Measurements from ENCODE around the gene SPSB4.

The SPSB4 gene

GRCh38 chr3:141181196-141181595, 130.0 kb downstream of the SPSB4 start:
- Histone ChIP-seq H3K4me3 (no peak overlapping the region), H3K27ac (no peak overlapping the region)

- H3K27ac ChIP-seq, result no peak overlapping the region
- H3K4me3 ChIP-seq, result no peak overlapping the region
Observed at GRCh38 chr3:141181819-141182218, 130.7 kb downstream of the SPSB4 start.

- Histone ChIP-seq H3K4me3 (no peak overlapping the region), H3K27ac (no peak overlapping the region)
Observed at GRCh38 chr3:141183606-141184005, 132.5 kb downstream of the SPSB4 start.

GRCh38 chr3:141184430-141184829, 133.3 kb downstream of the SPSB4 start:
- Histone ChIP-seq H3K4me3 (no peak overlapping the region), H3K27ac (no peak overlapping the region)

GRCh38 chr3:141191097-141191749, 140.1 kb downstream of the SPSB4 start:
- H3K27ac ChIP-seq, result no peak overlapping the region
- H3K4me3 ChIP-seq, result no peak overlapping the region

- Histone ChIP-seq H3K4me3 (no peak overlapping the region), H3K27ac (no peak overlapping the region)
Observed at GRCh38 chr3:141192345-141192744, 141.2 kb downstream of the SPSB4 start.

DNA sequence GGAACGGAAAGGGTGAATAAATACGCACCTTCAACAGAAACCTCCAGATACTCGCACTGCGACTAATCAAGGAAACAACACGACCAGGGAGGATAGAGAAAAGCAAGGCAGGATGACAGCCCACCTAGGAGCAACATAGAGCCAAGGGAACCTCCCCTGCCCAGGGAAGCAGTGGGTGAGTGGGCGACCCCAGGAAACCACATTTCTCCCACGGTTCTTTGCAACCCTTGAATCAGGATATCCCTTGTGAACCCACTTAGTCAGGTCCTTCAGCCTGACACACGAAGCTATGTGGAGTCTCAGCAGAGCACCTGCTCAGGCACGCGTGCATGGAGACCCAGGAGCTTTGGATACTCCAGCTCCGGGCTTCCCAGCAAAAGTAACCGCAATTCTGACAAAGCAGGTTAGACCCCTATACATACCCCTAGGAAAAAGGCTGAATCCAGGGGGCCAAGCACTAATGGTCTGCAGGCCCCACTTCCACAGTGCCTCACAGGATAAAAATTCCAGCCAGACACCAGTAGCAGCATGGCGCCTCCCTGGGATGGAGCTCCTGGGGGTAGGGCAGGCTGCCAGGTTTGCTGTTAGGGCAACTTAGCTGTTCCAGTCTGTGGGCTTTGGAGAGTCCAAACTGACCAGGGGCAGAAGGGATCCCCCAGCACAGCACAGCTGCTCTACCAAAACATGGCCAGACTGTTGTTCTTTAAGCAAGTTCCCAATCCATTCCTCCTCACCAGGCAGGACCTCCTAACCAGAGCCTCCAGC, 142.1 kb downstream of the SPSB4 start:
- no peak overlapping the region for H3K4me3 ChIP-seq

More for the DNA sequence above, 142.1 kb downstream of the SPSB4 start:
- no peak overlapping the region for H3K27ac ChIP-seq
